HG03159 (cell line): ENCODE data around the gene C7orf25.

ENCODE experiments used
- ATAC-seq: cut with Tn5 transposase; IDR thresholded peaks from one replicate; pipeline ENCODE4 v1.9.1; 2021; ENCODE audit warnings: mild to moderate bottlenecking, moderate library complexity; ENCODE audit not compliant: unreplicated experiment

C7orf25 gene

GRCh38 chr7:42880392-42880791 lies 31.5 kb downstream of the C7orf25 start:
- ATAC-seq: no peak

GRCh38 chr7:42878303-42878702 lies 33.6 kb downstream of the C7orf25 start:
- ATAC-seq: no peak

- ATAC-seq: no peak
Observed at GRCh38 chr7:42877862-42878261, 34.0 kb downstream of the C7orf25 start.

- ATAC-seq: peak; percentile 95
Observed at GRCh38 chr7:42876182-42877068, 35.4 kb downstream of the C7orf25 start.

GRCh38 chr7:42869131-42870020 lies 42.5 kb downstream of the C7orf25 start:
- peak; percentile 99 for ATAC-seq

GRCh38 chr7:42868480-42868879 lies 43.4 kb downstream of the C7orf25 start:
- ATAC-seq: no peak
